Measurements from ENCODE around the gene PLCG2.
"Not testable (repeated sequence)": the region's sequence is repeated elsewhere in the genome, so short reads cannot be mapped to it uniquely, and the experiment has no call there.

The PLCG2 gene

GRCh38 chr16:81877490-81877889 lies 98.4 kb downstream of the PLCG2 start:
- not testable (repeated sequence) for DNase-seq (ENCODE audit: low read depth in 3 of 3)

GRCh38 chr16:81878529-81878928 lies 99.4 kb downstream of the PLCG2 start:
- no peak for DNase-seq (ENCODE audit: low read depth in 3 of 3)

- DNase-seq (ENCODE audit: low read depth in 3 of 3), result no peak
Measured at GRCh38 chr16:81879625-81880024, 100.5 kb downstream of the PLCG2 start.

GRCh38 chr16:81880816-81881215 lies 101.7 kb downstream of the PLCG2 start:
- DNase-seq (ENCODE audit: low read depth in 3 of 3), result no peak

GRCh38 chr16:81881228-81881627 lies 102.1 kb downstream of the PLCG2 start:
- no peak for DNase-seq (ENCODE audit: low read depth in 3 of 3)

GRCh38 chr16:81882559-81882958 lies 103.5 kb downstream of the PLCG2 start:
- no peak for DNase-seq (ENCODE audit: low read depth in 3 of 3)

GRCh38 chr16:81883235-81883634 lies 104.1 kb downstream of the PLCG2 start:
- no peak for DNase-seq (ENCODE audit: low read depth in 3 of 3)

GRCh38 chr16:81885976-81886586 lies 107.0 kb downstream of the PLCG2 start:
- no peak for DNase-seq (ENCODE audit: low read depth in 3 of 3)

GRCh38 chr16:81888520-81889394 lies 109.7 kb downstream of the PLCG2 start:
- no peak for DNase-seq (ENCODE audit: low read depth in 3 of 3)

- no peak for DNase-seq (ENCODE audit: low read depth in 3 of 3)
Measured at GRCh38 chr16:81891736-81892364, 112.8 kb downstream of the PLCG2 start.

GRCh38 chr16:81894592-81894991 lies 115.5 kb downstream of the PLCG2 start:
- no peak for DNase-seq (ENCODE audit: low read depth in 3 of 3)

GRCh38 chr16:81896902-81897301 lies 117.8 kb downstream of the PLCG2 start:
- no peak for DNase-seq (ENCODE audit: low read depth in 3 of 3)

- no peak for DNase-seq (ENCODE audit: low read depth in 3 of 3)
Measured at GRCh38 chr16:81899601-81900000, 120.5 kb downstream of the PLCG2 start.

- no peak for DNase-seq (ENCODE audit: low read depth in 3 of 3)
Measured at GRCh38 chr16:81900014-81900413, 120.9 kb downstream of the PLCG2 start.

- no peak for DNase-seq (ENCODE audit: low read depth in 3 of 3)
Measured at GRCh38 chr16:81900456-81900855, 121.4 kb downstream of the PLCG2 start.

GRCh38 chr16:81901484-81901883 lies 122.4 kb downstream of the PLCG2 start:
- no peak for DNase-seq (ENCODE audit: low read depth in 3 of 3)

GRCh38 chr16:81902025-81902424 lies 122.9 kb downstream of the PLCG2 start:
- DNase-seq (ENCODE audit: low read depth in 3 of 3), result no peak

- DNase-seq (ENCODE audit: low read depth in 3 of 3), result no peak
Measured at GRCh38 chr16:81904320-81904719, 125.2 kb downstream of the PLCG2 start.

GRCh38 chr16:81905277-81905676 lies 126.2 kb downstream of the PLCG2 start:
- DNase-seq (ENCODE audit: low read depth in 3 of 3), result no peak

GRCh38 chr16:81907681-81908080 lies 128.6 kb downstream of the PLCG2 start:
- no peak for DNase-seq (ENCODE audit: low read depth in 3 of 3)

- no peak for DNase-seq (ENCODE audit: low read depth in 3 of 3)
Measured at GRCh38 chr16:81908466-81909262, 129.6 kb downstream of the PLCG2 start.

GRCh38 chr16:81910366-81910885 lies 131.3 kb downstream of the PLCG2 start:
- no peak for DNase-seq (ENCODE audit: low read depth in 3 of 3)

All from stimulated activated CD4-positive, alpha-beta T cell treated with anti-CD3 and anti-CD28 coated beads, TNF-alpha, amount 100 ng/mL, for 4 hours (primary cell).